NCI-H2227 treated with DMSO at 0.1 percent for 48 hours (cell line): ENCODE measurements around the gene OR10G3.
A peak's percentile ranks its signal among the peaks of the same experiment; 100 is the strongest.

Source experiments
- DNase-seq: peaks from one replicate; lab custom pipeline; 2025; lab: John Stamatoyannopoulos, UW

Gene OR10G3

DNA sequence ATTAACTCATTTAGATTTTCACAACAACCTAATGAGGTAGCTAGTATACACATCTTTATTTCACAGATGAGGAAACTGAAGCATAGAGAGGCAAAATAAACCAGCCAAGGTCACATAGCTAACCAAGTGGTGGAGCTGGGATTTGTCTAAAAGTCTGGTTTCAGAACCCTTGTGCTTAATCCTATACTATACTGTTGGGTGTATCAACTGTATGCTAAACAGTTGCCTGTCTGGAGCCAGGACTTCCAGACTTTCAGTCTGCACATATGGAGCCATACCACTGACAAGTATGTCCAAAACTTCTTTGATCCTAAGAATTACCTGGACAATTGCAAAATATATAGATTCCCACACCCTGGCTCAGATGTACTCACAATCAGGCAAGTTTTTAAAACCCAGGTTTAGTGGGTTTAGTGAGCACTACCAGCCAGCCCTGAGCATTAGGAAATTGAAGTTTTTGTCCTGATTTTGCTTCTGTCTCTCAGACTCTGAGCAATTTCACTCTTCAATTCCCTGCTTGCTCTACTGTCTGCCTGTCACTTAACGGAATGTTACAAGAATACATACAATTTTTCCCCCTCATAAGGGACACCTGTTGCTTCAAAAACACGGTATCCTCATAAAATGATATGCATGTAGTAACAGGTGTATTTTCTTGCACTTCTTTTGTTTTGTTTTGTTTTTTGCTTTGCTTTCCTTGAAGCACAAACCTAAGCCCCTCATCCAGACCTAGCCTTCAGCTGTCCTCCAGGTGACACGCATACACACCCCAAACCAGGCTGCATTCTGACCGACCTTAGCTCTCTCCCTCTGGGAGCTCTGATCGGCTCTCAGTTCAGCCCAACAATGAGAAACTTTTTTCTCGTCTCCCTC is 44.1 kb downstream of the OR10G3 start:
- no peak for DNase-seq

DNA sequence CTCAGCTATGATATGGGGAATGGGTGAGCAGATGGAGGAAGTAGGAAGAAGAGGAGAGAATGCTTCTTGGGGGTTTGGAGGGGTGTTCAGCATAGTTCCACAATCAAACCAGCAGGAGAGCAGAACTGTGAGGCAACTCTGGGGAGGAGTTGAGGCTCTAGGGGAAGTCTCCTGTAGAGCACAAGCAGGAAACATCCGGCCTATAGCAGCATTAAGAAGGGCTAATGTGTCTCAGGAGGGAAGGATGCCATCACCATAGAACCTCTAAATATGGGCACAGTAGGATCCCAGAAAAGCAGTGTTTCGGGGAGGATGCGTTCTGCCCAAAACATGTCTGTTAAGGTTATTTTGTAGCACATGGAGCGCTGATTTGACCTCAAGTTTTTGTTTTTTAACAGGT is 45.3 kb downstream of the OR10G3 start:
- no peak for DNase-seq

DNA sequence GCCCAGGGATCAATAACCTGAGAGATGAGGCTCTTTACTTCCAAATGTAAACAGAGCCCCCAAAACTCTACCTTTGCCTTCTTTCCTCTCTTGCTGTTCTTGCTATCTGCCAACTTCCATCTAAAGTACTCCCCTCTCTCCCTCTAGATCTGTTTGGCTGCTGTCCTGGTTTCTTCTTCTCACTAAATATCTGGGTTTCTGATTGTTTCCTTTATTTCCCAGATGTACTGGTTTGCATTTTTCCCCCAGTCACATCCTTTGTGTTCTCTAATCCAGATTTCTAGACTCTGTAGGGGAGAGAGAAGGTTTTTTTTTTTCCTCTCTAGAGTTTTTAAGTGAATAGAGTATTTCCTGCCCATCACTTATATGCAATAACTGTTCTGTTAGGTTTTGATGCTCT is 46.6 kb downstream of the OR10G3 start:
- DNase-seq, result no peak

DNA sequence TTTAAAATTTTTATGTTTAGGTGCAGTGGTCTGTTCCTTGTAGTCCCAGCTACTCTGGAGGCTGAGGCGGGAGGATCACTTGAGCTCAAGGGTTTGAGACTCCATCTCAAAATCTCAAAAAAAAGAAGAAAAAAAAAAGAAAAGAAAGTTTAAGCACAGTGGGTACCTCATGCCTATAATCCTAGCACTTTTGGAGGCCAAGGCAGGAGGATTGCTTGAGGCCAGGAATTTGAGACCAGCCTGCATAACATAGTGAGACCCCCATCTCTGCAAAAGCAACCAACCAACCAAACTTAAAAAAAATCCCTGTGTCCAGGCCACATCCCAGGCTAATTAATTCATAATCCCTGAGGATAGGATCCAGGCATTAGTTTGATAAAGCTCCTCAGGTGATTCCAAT is 50.4 kb downstream of the OR10G3 start:
- no peak for DNase-seq

GRCh38 chr14:21528381-21529348 is 51.2 kb downstream of the OR10G3 start:
- no peak for DNase-seq

GRCh38 chr14:21527318-21527679 is 52.6 kb downstream of the OR10G3 start:
- no peak for DNase-seq

DNA sequence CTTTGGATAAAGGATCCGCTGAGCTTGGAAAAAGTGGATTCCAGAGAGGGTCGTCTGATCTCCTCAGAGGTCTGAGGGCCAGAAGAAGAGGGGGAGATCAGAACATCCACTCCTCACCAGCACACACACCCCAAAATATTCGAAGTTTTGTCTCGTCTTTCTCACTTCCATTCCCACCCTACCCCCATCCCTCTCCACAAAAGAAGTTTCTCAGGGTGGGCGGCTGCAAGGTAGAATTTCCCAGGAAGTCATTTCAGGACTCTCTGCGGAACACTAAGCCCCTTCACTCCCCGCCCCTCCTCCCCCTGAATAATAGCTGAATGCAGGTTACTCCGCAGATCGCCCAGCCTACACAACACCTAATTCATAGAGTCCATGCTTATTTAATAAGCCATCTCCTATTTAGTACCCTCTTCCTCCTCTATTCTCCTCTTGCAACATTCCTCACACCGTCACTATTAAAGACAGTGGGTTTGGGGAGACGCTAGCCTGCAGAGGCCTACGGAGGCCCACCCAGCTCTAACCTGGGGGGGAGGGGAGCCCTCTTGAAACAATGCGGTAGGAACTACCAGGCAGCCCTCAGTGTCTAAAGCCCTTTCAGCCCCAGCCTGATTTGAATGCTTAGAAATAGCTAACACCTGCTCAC is 53.1 kb downstream of the OR10G3 start:
- DNase-seq, result peak; percentile 72

DNA sequence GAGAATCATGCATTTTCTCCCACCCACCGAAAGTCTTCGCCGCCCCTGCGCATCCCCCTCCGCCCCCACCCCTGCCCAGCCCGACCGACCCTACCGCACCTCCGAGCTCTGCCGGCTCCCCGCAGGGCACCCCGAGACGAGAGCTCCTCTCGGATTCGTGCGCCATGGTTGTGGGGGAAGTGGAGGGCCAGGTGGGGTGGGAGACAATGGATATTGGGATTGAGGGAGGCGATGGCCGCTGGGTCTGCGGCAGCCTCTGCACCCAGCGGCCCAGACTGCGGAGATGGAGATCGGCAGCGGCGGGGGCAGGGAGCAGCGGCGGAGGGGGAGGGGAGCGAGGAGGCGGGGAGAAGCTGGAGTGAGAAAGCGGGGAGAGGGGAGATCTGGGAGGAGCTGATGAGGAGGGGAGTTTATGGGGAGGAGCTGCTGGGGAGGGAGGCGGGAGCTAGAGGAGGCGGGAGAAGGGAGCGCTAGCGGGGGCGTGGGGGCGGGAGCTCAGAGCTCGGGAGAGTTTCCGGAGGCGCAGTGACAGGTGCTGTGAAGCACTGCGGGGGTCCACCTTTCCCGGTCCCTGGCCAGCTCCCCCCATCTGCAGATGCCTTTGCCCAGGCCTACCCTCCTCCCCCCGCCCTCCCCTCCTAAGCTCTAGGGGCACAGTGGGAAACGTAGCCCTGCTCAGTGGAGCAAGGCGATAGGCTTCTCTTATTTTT is 53.8 kb downstream of the OR10G3 start, which contains the start of gene SALL2:
TSS of gene SALL2 (minus strand) at position 385 of the 710 bp plus-strand sequence. CDS start at position 166, 219 bp downstream.
- peak; percentile 87 for DNase-seq

DNA sequence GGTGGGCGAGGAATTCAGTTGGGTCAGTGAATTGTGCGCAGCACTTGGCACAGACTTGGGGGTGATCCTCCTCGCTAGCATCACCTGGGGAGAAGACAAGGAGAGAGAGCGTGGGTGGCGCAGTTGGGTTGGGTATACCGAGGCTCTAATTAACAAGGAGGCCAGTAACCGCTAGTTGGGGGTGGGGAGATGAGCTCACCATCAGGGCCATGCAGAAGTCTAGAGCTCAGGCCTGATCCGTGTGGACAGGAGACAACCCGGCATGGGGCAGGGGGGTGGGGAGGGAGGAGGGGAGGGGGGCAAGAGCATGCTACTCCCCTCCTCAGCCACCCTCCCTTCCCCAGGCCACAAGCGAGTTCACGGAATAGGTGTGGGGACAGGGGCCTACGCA is 54.3 kb downstream of the OR10G3 start:
- no peak for DNase-seq

GRCh38 chr14:21524575-21525490 is 55.0 kb downstream of the OR10G3 start:
- no peak for DNase-seq

DNA sequence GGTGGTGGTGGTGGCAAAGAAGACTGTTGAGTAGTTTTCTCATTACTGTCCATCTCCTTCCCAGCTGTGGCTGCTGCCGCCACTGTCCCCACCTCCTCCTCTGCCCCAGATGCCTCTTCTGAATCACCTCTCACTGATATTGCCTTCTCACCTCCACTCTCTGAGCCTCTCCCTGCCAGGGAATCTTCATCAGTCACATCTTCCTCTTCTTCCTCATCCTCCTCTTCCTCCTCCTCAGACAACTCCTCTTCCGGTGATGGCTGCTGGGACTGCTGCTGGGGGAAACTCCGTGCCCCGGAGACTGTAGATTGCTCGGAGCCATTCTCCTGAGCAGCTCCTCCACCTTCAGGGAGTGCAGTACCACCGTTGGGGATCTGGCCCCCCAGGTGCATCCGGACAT is 56.7 kb downstream of the OR10G3 start:
- no peak for DNase-seq

- DNase-seq, result no peak
Measured at GRCh38 chr14:21521501-21521900, 58.4 kb downstream of the OR10G3 start.

DNA sequence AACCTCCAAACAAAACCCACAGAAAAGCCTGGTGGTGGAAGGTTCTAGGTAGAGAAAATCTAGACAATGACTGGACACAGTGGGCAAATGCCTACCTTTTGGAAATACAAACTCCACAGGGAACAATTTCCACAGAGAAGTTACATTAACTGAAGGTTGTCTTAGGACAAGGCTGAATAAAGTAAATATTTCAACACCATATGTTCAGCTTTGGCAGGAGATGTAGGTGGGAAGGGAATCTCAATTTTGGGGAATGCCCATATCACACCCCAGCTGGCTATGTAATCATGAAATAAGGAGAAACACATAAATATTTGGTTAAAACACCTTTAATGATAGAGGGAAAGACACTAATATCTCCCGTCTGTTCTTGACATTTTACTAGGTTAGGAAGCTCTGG is 59.1 kb downstream of the OR10G3 start:
- no peak for DNase-seq

DNA sequence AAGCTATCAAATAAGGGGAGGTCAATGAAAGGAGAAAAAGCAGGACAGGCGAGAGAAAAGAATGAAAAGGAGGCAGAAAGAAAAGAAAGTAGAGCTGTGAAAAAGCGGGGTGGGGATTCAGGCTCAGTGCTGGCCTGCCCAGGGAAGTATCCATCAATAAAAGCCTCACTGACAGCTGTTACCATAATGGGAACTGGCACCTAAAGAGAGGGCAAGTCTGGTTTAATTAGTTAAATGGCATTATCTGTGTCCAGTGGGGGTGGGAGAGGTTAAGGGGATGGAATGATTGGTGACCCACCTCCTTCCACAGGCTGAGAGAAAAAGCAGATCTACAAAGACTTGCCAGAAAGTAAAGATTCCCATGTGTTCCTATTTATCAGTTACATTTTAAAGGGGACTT is 61.2 kb downstream of the OR10G3 start:
- no peak for DNase-seq
